Measurements from ENCODE around the gene HLTF. TPM values are rescaled to one million over a fixed set of nuclear protein-coding genes. Genes with fewer than 3 reads are reported as not detected.

HLTF gene
- total and polyA plus RNA-seq, 2 experiments from 2014 or later: 89.5 to 146 TPM

DNA sequence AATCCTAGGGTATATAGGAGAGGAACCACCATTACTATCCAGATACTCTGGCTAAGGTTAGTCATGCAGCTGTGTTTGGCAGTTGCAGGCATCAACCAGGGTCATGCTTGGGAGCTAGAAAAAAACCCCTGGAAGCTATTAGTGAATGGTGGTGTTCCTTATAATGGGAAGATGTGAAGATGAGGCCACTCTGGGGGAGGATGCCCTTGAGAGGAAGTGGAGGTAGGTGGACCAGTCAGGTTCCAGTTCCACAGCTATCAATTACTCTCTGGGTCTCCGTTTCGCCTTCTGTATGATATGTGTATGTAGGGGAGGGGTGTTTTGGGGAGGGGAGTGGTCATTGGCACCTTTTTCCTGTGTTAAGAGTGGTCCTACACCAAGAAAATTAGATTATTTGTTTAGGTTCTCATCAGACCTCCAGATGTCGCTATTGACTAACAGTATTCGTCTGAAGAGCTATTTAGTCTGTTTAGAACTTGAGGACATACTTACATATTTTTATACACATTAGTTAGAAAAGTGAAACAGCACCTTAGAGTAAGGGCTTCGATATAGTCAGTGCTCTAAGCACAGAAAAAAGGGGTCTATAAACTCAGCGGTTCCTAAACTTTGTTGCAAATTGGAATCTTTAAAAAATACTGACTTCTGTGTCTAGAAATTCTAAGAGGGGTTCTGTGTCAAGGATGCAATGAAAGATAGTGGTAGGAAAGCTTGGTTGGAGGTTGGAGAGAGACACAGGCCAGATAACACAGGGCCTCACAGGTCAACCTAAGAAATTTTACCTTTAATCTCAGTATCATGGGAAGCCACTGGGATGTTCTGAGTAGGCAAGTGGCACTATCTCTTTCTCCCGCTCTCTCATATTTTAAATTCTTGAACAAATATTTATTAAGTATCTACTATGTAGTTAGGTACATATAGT, 34.0 kb upstream of the HLTF start:
- H3F3A ChIP-seq (replicated peaks; ENCODE audit: low read depth): no peaks in the 10 kb centered on the region
- no peak overlapping the region for H3K4me3 ChIP-seq
- no peak overlapping the region for H3K4me3 Mint-ChIP-seq
- ATAC-seq: peak; percentile 87
- H4K20me1 ChIP-seq (replicated peaks; ENCODE audit: insufficient read depth): no peaks in the 10 kb centered on the region
- H3K36me3 Mint-ChIP-seq (ENCODE audit: low read depth): peaks cover 3% of the 10 kb centered on the region; the same call in 2 of the 3 replicates
- H3K36me3 ChIP-seq (ENCODE audit: insufficient read depth): no peaks in the 10 kb centered on the region
- TF ChIP-seq STAT1 (IDR thresholded peaks at IDR 0.05; ENCODE audit: unreplicated experiment): no peak
- TF ChIP-seq ZNF331 (CRISPR knock-in tag; IDR thresholded peaks at IDR 0.05; ENCODE audit: low read depth): no peak
- TF ChIP-seq, protein P1, sequence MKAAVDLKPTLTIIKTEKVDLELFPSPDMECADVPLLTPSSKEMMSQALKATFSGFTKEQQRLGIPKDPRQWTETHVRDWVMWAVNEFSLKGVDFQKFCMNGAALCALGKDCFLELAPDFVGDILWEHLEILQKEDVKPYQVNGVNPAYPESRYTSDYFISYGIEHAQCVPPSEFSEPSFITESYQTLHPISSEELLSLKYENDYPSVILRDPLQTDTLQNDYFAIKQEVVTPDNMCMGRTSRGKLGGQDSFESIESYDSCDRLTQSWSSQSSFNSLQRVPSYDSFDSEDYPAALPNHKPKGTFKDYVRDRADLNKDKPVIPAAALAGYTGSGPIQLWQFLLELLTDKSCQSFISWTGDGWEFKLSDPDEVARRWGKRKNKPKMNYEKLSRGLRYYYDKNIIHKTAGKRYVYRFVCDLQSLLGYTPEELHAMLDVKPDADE (IDR thresholded peaks at IDR 0.05): no peak
- no peak for TF ChIP-seq POLR2AphosphoS5 (IDR thresholded peaks at IDR 0.05; ENCODE audit: low read depth)
- TF ChIP-seq, protein P2, sequence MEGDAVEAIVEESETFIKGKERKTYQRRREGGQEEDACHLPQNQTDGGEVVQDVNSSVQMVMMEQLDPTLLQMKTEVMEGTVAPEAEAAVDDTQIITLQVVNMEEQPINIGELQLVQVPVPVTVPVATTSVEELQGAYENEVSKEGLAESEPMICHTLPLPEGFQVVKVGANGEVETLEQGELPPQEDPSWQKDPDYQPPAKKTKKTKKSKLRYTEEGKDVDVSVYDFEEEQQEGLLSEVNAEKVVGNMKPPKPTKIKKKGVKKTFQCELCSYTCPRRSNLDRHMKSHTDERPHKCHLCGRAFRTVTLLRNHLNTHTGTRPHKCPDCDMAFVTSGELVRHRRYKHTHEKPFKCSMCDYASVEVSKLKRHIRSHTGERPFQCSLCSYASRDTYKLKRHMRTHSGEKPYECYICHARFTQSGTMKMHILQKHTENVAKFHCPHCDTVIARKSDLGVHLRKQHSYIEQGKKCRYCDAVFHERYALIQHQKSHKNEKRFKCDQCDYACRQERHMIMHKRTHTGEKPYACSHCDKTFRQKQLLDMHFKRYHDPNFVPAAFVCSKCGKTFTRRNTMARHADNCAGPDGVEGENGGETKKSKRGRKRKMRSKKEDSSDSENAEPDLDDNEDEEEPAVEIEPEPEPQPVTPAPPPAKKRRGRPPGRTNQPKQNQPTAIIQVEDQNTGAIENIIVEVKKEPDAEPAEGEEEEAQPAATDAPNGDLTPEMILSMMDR (conservative IDR thresholded peaks at IDR 0.05; ENCODE audit: low read depth in 2 of 2): peak; percentile 78 to 82
- no peak for TF ChIP-seq JUNB (IDR thresholded peaks at IDR 0.05; ENCODE audit: unreplicated experiment)
- no peak for TF ChIP-seq EZH2 (IDR thresholded peaks at IDR 0.05; ENCODE audit: low read depth, unreplicated experiment)
- no peak overlapping the region for H3K4me2 ChIP-seq
- H3K27ac ChIP-seq (ENCODE audit: low read depth): no peak overlapping the region
- H2AFZ ChIP-seq: no peak overlapping the region
- peaks cover 4% of the 10 kb centered on the region; the same call in 1 of the 3 replicates for H3K9me3 Mint-ChIP-seq
- no peaks in the 10 kb centered on the region for H3K27me3 Mint-ChIP-seq (ENCODE audit: insufficient read depth, low read depth, poor library complexity)
- peak; percentile 83 for DNase-seq (ENCODE audit: low spot score)
- H3K27me3 ChIP-seq (ENCODE audit: insufficient read depth): no peaks in the 10 kb centered on the region
- no peaks in the 10 kb centered on the region for H3K9me2 ChIP-seq (ENCODE audit: insufficient read depth)
- H3K4me1 Mint-ChIP-seq: peaks cover 5% of the 10 kb centered on the region; the same call in 2 of the 3 replicates
- H3K79me2 ChIP-seq (replicated peaks; ENCODE audit: insufficient read depth): no peaks in the 10 kb centered on the region
- H3K27ac Mint-ChIP-seq: peak overlapping the region; percentile 29; the same call in 1 of the 2 replicates
- H3K4me1 ChIP-seq (ENCODE audit: insufficient read depth): no peaks in the 10 kb centered on the region

DNA sequence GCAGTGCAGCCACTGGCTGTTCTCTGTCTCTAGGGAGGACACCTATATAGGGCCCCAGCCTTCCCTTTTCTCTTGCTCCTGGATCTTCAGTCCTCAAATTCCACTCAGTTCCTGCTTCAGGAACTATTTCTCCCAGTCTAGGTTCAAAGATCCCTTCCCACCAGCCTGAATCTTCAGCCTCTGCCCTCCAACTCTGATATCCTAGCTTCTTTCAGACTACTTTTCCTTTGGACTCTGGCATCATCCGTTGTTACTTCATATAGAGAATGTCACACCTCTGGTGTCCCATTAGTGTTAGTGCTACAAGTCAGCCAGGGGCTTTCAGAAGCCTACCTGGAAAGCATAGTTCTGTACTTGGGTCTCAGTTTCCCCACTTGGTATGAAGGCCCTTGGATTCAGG, 33.1 kb upstream of the HLTF start:
- no peaks in the 10 kb centered on the region for H3F3A ChIP-seq (replicated peaks; ENCODE audit: low read depth)
- Mint-ChIP-seq H3K27ac (no peak overlapping the region), H3K9me3 (peaks cover 4% of the 10 kb centered on the region; the same call in 1 of the 3 replicates), H3K27me3 (ENCODE audit: insufficient read depth, low read depth, poor library complexity) (no peaks in the 10 kb centered on the region), H3K36me3 (ENCODE audit: low read depth) (no peaks in the 10 kb centered on the region; the same call in 2 of the 3 replicates), H3K4me3 (no peak overlapping the region), H3K4me1 (peaks cover 11% of the 10 kb centered on the region)
- no peaks in the 10 kb centered on the region for H3K27me3 ChIP-seq (ENCODE audit: insufficient read depth)
- no peak overlapping the region for H3K4me3 ChIP-seq
- DNase-seq (ENCODE audit: low spot score) (no peak), ATAC-seq (no peak)
- H3K9me2 ChIP-seq (ENCODE audit: insufficient read depth): no peaks in the 10 kb centered on the region
- H3K79me2 ChIP-seq (replicated peaks; ENCODE audit: insufficient read depth): no peaks in the 10 kb centered on the region
- no peaks in the 10 kb centered on the region for H4K20me1 ChIP-seq (replicated peaks; ENCODE audit: insufficient read depth)
- H3K4me2 ChIP-seq: no peak overlapping the region
- H3K27ac ChIP-seq (ENCODE audit: low read depth): no peak overlapping the region
- no peaks in the 10 kb centered on the region for H3K36me3 ChIP-seq (ENCODE audit: insufficient read depth)
- H3K4me1 ChIP-seq (ENCODE audit: insufficient read depth): peaks cover 7% of the 10 kb centered on the region
- H2AFZ ChIP-seq: no peak overlapping the region
- TF ChIP-seq, protein P3, sequence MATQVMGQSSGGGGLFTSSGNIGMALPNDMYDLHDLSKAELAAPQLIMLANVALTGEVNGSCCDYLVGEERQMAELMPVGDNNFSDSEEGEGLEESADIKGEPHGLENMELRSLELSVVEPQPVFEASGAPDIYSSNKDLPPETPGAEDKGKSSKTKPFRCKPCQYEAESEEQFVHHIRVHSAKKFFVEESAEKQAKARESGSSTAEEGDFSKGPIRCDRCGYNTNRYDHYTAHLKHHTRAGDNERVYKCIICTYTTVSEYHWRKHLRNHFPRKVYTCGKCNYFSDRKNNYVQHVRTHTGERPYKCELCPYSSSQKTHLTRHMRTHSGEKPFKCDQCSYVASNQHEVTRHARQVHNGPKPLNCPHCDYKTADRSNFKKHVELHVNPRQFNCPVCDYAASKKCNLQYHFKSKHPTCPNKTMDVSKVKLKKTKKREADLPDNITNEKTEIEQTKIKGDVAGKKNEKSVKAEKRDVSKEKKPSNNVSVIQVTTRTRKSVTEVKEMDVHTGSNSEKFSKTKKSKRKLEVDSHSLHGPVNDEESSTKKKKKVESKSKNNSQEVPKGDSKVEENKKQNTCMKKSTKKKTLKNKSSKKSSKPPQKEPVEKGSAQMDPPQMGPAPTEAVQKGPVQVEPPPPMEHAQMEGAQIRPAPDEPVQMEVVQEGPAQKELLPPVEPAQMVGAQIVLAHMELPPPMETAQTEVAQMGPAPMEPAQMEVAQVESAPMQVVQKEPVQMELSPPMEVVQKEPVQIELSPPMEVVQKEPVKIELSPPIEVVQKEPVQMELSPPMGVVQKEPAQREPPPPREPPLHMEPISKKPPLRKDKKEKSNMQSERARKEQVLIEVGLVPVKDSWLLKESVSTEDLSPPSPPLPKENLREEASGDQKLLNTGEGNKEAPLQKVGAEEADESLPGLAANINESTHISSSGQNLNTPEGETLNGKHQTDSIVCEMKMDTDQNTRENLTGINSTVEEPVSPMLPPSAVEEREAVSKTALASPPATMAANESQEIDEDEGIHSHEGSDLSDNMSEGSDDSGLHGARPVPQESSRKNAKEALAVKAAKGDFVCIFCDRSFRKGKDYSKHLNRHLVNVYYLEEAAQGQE (IDR thresholded peaks at IDR 0.05; ENCODE audit: unreplicated experiment): no peak
- no peak for TF ChIP-seq ZNF331 (CRISPR knock-in tag; IDR thresholded peaks at IDR 0.05; ENCODE audit: low read depth)
- no peak for TF ChIP-seq EZH2phosphoT487 (IDR thresholded peaks at IDR 0.05; ENCODE audit: unreplicated experiment)
- TF ChIP-seq POLR2AphosphoS5 (IDR thresholded peaks at IDR 0.05; ENCODE audit: low read depth): no peak
- TF ChIP-seq, protein P2 (conservative IDR thresholded peaks at IDR 0.05; ENCODE audit: low read depth in 2 of 2): no peak
- TF ChIP-seq ZNF114 (CRISPR knock-in tag; IDR thresholded peaks at IDR 0.05): no peak
- TF ChIP-seq NANOG (IDR thresholded peaks at IDR 0.05; ENCODE audit: borderline replicate concordance): no peak

All from GM23338 (cell line).